ENCODE measurements around the gene EIPR1.
A peak's percentile ranks its signal among the peaks of the same experiment; 100 is the strongest.

The EIPR1 gene

DNA sequence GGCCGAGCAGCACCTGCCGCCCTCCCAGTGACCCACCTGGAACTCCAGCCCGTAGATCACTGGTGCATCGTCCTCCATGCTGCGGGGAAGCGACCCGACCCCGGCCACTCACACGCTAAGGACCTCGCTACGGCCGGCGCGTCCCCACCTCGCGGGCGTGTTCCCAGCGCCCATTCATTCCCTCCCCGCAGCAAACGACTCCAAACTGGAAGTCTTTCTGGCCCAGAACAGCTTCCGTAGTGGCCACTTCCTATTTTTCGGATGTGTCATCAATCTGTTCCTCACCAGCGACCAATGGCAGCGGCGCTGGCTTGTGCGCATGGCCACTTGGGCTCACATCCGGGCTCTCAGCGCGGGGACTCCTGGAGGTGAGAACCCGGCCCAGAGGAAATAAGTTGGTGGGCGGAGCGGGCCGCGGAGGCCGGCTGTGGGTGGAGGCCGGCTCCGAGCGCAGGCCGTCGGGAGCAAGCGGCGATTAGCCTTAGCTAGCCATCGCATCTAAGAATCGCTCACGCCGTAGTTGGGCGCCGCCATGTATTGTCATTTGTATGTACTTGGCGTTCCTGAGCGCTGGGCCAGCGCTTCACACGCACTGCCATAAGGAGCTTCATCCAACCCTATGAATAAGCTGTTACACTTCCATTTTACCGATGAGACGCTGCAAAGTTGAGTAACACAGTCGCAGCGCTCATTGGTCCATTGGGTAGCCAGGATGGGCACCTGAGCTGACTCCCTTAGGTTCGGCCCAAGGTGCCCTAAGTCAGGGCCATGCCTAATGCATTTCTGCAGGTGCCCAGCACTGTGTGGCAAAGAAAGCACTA is at the start of gene EIPR1:
Gene EIPR1, minus strand, starts transcription at position 207 of the 821 bp plus-strand sequence. Its CDS starts 129 bp downstream, at position 78.
- peak; percentile 99 for DNase-seq (ENCODE audit: low spot score)

GRCh38 chr2:3427272-3427671 is 49.7 kb upstream of the EIPR1 start:
- DNase-seq (ENCODE audit: low spot score): no peak

DNA sequence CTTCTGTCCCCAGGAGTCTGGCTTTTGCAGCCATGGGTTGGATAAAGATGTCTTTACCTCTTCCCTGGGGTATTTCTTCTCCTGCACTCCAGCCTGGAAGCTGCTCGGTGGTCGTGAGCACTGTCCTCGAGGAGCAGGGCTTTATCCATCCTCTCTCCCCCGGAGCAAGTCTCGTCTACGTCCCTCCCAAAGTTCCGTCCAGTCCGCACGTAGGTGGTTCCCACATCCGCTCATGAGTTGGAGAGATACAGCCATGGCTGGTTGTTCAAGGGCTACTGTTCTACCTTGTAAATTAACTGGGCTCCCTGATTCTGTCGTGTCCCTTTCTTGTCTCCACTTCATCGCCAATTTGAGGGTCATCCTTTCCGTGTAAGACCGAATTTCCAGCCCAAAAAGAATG is 49.0 kb upstream of the EIPR1 start:
- DNase-seq (ENCODE audit: low spot score): no peak

DNA sequence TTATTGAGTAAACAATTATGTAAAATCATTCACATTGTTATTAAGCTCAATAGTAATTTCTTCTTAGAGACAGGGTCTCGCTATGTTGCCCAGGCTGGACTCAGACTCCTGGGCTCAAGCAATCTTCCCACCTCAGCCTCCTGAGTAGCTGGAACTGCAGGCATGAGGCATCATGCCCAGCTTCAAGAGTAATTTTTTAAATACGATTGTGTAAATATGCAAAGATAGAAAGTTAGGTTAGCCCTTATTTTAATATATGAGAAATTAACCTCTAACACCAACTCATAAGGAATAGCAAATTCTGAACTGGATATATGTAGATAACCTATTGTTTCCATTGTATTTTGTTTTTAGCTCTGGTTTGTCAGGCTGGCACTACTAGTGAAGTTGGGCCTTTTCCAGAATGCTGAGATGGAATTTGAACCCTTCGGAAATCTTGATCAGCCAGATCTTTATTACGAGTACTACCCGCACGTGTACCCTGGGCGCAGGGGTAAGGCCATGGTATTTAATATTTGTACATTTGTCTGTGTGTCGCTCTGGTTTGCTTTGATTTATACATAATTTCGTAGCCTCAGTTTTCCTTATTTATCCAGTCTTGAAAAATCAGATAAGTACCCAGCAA is 46.7 kb upstream of the EIPR1 start:
- no peak for DNase-seq (ENCODE audit: low spot score)

- peak; percentile 62 for DNase-seq (ENCODE audit: low spot score)
These were observed 46.0 kb upstream of the EIPR1 start for GRCh38 chr2:3423492-3424170.

GRCh38 chr2:3422161-3422779 is 44.7 kb upstream of the EIPR1 start:
- DNase-seq (ENCODE audit: low spot score): no peak

DNA sequence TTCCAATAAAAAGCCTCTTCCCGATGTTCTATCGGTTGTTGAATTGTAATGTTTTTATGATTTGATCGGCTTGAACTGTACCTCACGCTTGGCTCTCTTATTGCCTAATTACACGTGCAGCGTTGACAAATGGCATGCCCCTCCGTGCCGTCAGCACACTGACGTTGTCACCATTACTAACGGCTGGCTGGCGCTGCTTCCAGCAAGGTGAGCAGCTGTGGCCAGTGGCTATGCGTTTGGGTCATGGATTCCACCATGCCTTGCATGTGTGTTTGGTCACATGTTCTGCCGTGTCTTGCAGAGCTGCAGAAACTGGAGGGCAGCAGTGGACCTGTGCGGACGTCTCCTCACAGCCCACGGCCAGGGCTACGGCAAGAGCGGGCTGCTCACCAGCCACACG is 44.0 kb upstream of the EIPR1 start:
- DNase-seq (ENCODE audit: low spot score): no peak

GRCh38 chr2:3420769-3421397 is 43.3 kb upstream of the EIPR1 start:
- no peak for DNase-seq (ENCODE audit: low spot score)

- DNase-seq (ENCODE audit: low spot score): peak; percentile 34
These were observed 42.6 kb upstream of the EIPR1 start for GRCh38 chr2:3420076-3420768.

- no peak for DNase-seq (ENCODE audit: low spot score)
These were observed 41.3 kb upstream of the EIPR1 start for GRCh38 chr2:3418766-3419404.

- peak; percentile 77 for DNase-seq (ENCODE audit: low spot score)
These were observed 36.7 kb upstream of the EIPR1 start for GRCh38 chr2:3414133-3414860.

- peak; percentile 36 for DNase-seq (ENCODE audit: low spot score)
These were observed 36.1 kb upstream of the EIPR1 start for GRCh38 chr2:3413697-3414096.

- no peak for DNase-seq (ENCODE audit: low spot score)
These were observed 33.5 kb upstream of the EIPR1 start for GRCh38 chr2:3411103-3411502.

DNA sequence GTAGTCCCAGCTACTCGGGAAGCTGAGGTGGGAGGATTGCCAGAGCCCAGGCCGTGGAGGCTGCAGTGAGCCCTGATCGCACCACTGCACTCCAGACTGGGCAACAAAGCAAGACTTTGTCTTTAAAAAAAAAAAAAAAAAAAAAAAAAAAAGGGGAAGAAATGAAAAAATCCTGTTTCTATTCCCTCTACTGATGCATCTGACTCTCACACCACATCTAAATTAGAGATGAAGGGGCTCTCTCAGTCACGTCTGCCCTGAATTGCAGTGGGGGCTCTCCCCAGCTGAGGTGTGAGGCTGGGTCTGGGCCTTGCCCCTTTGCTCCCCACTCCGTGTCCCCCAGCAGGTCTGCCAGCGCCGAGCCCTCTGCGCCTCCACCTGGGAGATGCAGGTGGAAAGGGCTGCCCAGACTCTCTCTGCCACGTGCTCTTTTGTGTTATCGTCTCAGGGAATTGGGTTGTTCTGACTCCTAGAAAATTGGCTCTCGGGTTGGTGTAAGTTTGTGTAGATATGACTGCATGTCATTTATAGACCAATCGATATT is 32.1 kb upstream of the EIPR1 start:
- no peak for DNase-seq (ENCODE audit: low spot score)

DNA sequence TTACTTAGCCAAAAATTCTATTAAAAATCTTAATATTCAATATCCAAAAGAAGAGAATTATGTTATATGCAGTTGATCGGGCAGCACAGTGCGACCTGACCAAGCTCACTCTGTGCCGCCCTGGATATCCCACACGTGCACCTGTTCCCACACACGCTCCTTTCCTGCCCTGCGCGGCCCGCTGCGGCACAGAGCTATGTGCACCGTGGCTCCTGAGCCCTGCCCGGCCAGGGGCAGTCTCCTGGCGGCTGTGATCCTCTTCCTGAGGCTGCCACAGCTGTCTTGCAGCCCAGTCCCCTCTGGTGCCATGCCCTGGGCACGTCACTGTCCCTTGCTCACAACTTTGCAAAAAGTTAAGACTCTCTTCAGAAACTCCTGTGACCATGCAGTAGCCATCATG is 31.2 kb upstream of the EIPR1 start:
- no peak for DNase-seq (ENCODE audit: low spot score)

GRCh38 chr2:3406501-3406900 is 28.9 kb upstream of the EIPR1 start:
- DNase-seq (ENCODE audit: low spot score): no peak

- no peak for DNase-seq (ENCODE audit: low spot score)
These were observed 28.3 kb upstream of the EIPR1 start for GRCh38 chr2:3405876-3406275.

GRCh38 chr2:3405307-3405706 is 27.7 kb upstream of the EIPR1 start:
- DNase-seq (ENCODE audit: low spot score): no peak

- DNase-seq (ENCODE audit: low spot score): no peak
These were observed 26.8 kb upstream of the EIPR1 start for GRCh38 chr2:3404349-3404894.
